Gastrocnemius medialis (tissue), 4 donors: ENCODE results near the gene SETX. TPM values are rescaled to one million over a fixed set of nuclear protein-coding genes. Genes with fewer than 3 reads are reported as not detected.

Source experiments
- ATAC-seq, 2 donors: fragments of 150-250 bp; one replicate each; pipeline ENCODE4 v1.9.1; 2016
- DNase-seq, 2 donors: peaks; one replicate each; pipeline ENCODE4 v3.0.0-alpha.2; 2019
- H3K27ac ChIP-seq, 4 donors: fragments of 200-600 bp; sonication (generic); 1 replicate in 1 of 4; 2 replicates in 3 of 4; pipeline ENCODE4 v1.5.1; 2016 to 2018; ENCODE audit warnings: mild to moderate bottlenecking in 2 of 4, moderate library complexity in 1 of 4
- H3K27me3 ChIP-seq, 3 donors: fragments of 200-600 bp; sonication (generic) in 2 of 3; 1 replicate in 1 of 3; 2 replicates in 2 of 3; pipeline versions ENCODE4 v1.5.1 to v1.6.0; 2016 to 2019; ENCODE audit warnings: mild to moderate bottlenecking in 1 of 3, moderate library complexity in 1 of 3
- H3K36me3 ChIP-seq, 2 donors: fragments of 200-600 bp; sonication (generic) in 1 of 2; one replicate each; pipeline ENCODE4 v1.5.1; 2017 to 2018
- H3K4me1 ChIP-seq, 2 donors: fragments of 200-600 bp; sonication (generic) in 1 of 2; one replicate each; pipeline ENCODE4 v1.5.1; 2016 to 2017; ENCODE audit warnings: mild to moderate bottlenecking in 2 of 2
- H3K4me3 ChIP-seq, 4 donors: fragments of 200-600 bp; sonication (generic) in 3 of 4; 1 replicate in 1 of 4; 2 replicates in 3 of 4; pipeline ENCODE4 v1.5.1; 2016 to 2019; ENCODE audit warnings: mild to moderate bottlenecking in 2 of 4
- H3K9me3 ChIP-seq, 3 donors: fragments of 200-600 bp; sonication (generic) in 2 of 3; 1 replicate in 1 of 3; 2 replicates in 2 of 3; pipeline ENCODE4 v1.5.1; 2016 to 2019
- POLR2A ChIP-seq, 2 donors: fragments of 450-650 bp; IDR thresholded peaks; one replicate each; pipeline ENCODE4 v1.6.1; 2017; ENCODE audit warnings: antibody characterized with exemption in 2 of 2, mild to moderate bottlenecking in 2 of 2, moderate library complexity in 2 of 2
- in situ Hi-C, 4 donors: fragments of 200-750 bp; cut with MboI; loops; one replicate each; pipeline versions ENCODE4 v1.15.0 to v1.8.0; 2017; ENCODE audit warnings: low sequenced_read_pairs in 4 of 4
- intact Hi-C: fragments of 100-400 bp; cut with DNase I; formaldehyde crosslinking; loops from one replicate; pipeline ENCODE4 v1.15.1; 2023; ENCODE audit warnings: low total_unique reads
- total RNA-seq, 4 donors: library from RNA; depleted of rRNA; stranded (reverse); fragments of >200 nt; gene quantifications; one replicate each; pipeline versions ENCODE4 v1.1.0 to v1.2.3, GENCODE V29; 2016
- TF ChIP-seq, protein P1 (sequence below), 5 experiments: fragments of 450-650 bp in 3 of 5; fragments of 200-600 bp in 2 of 5; sonication (generic) in 2 of 5; IDR thresholded peaks in 4 of 5; conservative IDR thresholded peaks in 1 of 5; 1 replicate in 4 of 5; 2 replicates in 1 of 5; pipeline ENCODE4 v1.5.1; 2016 to 2019; ENCODE audit warnings: antibody characterized with exemption in 5 of 5, mild to moderate bottlenecking in 3 of 5, moderate library complexity in 3 of 5

Gene SETX
- total RNA-seq, 4 donors from 2014 or later = 22.3 to 39.3 (median 24.8) TPM

DNA sequence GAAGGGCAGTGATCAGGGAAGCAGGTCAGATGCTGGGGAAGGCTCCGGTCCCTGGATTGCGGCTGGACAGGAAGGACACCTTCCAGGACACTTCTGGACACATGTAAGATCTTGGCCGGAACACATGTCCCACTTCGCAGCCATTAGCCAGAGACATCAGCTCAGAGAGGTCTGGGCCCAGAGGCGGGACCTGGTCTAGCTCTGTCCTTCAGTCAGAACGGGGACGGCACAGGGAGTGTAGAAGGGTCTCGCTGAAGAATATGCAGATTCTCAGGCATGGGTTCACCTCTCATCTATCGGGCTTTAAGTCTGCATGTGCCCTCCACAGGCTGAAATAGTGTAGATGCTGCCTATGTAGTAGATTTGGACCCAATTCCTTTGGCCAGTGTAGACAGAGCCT, 119.7 kb downstream of the SETX start:
- TF ChIP-seq, protein P1, sequence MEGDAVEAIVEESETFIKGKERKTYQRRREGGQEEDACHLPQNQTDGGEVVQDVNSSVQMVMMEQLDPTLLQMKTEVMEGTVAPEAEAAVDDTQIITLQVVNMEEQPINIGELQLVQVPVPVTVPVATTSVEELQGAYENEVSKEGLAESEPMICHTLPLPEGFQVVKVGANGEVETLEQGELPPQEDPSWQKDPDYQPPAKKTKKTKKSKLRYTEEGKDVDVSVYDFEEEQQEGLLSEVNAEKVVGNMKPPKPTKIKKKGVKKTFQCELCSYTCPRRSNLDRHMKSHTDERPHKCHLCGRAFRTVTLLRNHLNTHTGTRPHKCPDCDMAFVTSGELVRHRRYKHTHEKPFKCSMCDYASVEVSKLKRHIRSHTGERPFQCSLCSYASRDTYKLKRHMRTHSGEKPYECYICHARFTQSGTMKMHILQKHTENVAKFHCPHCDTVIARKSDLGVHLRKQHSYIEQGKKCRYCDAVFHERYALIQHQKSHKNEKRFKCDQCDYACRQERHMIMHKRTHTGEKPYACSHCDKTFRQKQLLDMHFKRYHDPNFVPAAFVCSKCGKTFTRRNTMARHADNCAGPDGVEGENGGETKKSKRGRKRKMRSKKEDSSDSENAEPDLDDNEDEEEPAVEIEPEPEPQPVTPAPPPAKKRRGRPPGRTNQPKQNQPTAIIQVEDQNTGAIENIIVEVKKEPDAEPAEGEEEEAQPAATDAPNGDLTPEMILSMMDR (IDR thresholded peaks at IDR 0.05 in 4 of 5, conservative IDR thresholded peaks at IDR 0.05 in 1 of 5) = no peak
- no peak for TF ChIP-seq POLR2A (IDR thresholded peaks at IDR 0.05)
- DNase-seq (no peak), ATAC-seq (no peak)
- intact Hi-C loops (loop anchor here (10.0 kb wide), 1 partner anchor 330 kb away; no protein-coding TSS in a partner anchor), in situ Hi-C loops (loop anchor here in 1 of 4 donors (10.0 kb wide), 1 partner anchor 60 kb away; no protein-coding TSS in a partner anchor)
- H3K4me1 ChIP-seq = peaks cover 0 to 4% of the 10 kb centered on the region in 2 donors
- no peaks in the 10 kb centered on the region for H3K9me3 ChIP-seq
- no peak overlapping the region for H3K27ac ChIP-seq
- no peak overlapping the region for H3K4me3 ChIP-seq
- peaks cover 0 to 15% (median 9%) of the 10 kb centered on the region in 3 donors for H3K27me3 ChIP-seq
- H3K36me3 ChIP-seq = no peaks in the 10 kb centered on the region

DNA sequence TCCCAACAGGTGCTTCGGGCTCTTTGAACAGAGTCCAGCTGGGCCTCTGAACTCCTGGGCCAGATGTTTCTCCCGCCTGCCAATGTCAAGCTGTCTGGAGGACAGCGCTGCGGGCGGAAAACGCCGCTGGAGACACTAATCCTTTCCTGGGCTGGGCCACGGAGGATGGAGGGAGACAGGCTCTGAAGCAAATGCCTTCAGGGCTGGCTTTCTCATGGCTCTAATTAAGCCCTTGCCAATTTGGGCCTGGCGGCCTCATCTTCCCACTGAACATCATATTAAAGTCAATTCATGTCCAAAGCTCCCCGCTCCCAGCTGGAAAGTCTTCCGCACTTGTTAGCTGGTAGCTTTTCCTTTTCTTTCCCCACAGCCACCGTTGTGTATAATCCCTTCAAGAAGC, 120.3 kb downstream of the SETX start:
- TF ChIP-seq POLR2A (IDR thresholded peaks at IDR 0.05) = no peak
- TF ChIP-seq, protein P1 (IDR thresholded peaks at IDR 0.05 in 4 of 5, conservative IDR thresholded peaks at IDR 0.05 in 1 of 5) = no peak
- no peak overlapping the region for H3K27ac ChIP-seq
- no peak for ATAC-seq
- peaks cover 0 to 4% of the 10 kb centered on the region in 2 donors for H3K4me1 ChIP-seq
- no peaks in the 10 kb centered on the region for H3K9me3 ChIP-seq
- DNase-seq = no peak
- in situ Hi-C loops = loop anchor here in 1 of 4 donors (10.0 kb wide), 1 partner anchor 60 kb away; no protein-coding TSS in a partner anchor
- no peak overlapping the region for H3K4me3 ChIP-seq
- H3K36me3 ChIP-seq = no peaks in the 10 kb centered on the region
- intact Hi-C loops = loop anchor here (10.0 kb wide), 1 partner anchor 330 kb away; no protein-coding TSS in a partner anchor
- H3K27me3 ChIP-seq = peaks cover 0 to 15% (median 9%) of the 10 kb centered on the region in 3 donors

DNA sequence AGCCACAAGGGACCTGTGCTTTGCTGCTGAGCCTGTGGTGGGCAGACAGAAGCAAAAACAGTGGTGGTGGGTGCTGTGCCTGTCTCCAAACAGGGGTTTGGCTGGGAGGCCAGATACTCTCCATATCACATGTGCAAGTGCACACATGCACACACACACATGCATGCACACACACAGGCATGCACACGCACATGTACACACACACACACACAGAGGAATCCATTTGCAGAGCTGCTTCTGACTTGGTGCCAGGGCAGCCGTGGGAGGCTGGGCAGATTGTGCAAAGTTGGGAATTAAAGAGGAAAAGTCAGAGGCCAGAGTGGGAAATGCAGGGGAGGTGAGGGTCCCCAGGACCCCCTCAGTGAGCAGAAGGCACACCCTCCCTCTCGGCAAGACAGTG, 121.6 kb downstream of the SETX start:
- Histone ChIP-seq H3K27ac (no peak overlapping the region), H3K4me1 (peaks cover 0 to 4% of the 10 kb centered on the region in 2 donors), H3K36me3 (no peaks in the 10 kb centered on the region), H3K9me3 (no peaks in the 10 kb centered on the region), H3K27me3 (peaks cover 0 to 15% (median 9%) of the 10 kb centered on the region in 3 donors), H3K4me3 (no peak overlapping the region)
- DNase-seq (no peak), ATAC-seq (no peak)
- intact Hi-C loops = loop anchor here (10.0 kb wide), 1 partner anchor 332 kb away; no protein-coding TSS in a partner anchor
- in situ Hi-C loops = loop anchor here in 1 of 4 donors (10.0 kb wide), 1 partner anchor 58 kb away; no protein-coding TSS in a partner anchor
- no peak for TF ChIP-seq POLR2A (IDR thresholded peaks at IDR 0.05)
- TF ChIP-seq, protein P1 (IDR thresholded peaks at IDR 0.05 in 4 of 5, conservative IDR thresholded peaks at IDR 0.05 in 1 of 5) = no peak

DNA sequence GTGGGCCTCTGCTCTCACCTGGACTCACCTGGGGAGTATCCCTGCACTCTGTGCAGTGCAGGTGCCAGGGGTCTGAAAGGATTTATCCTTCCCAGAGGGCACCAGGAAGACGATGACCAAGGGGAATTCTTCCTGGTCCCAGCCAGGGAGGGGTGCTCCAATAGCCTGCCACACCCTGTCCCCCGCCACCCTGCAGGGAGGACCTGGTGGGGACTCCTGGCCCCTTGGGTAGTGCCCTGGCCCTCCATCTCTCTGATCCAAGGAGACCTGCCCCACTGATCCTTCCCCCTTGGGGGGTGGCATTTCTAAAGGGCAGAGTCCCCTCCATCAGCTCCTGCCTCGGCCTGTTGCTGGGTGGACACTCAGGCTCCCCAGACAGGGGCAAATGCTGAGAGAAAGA, 122.3 kb downstream of the SETX start:
- no peak overlapping the region for H3K4me3 ChIP-seq
- H3K36me3 ChIP-seq = no peaks in the 10 kb centered on the region
- H3K4me1 ChIP-seq = peaks cover 0 to 4% of the 10 kb centered on the region in 2 donors
- in situ Hi-C loops = loop anchor here in 1 of 4 donors (10.0 kb wide), 1 partner anchor 58 kb away; no protein-coding TSS in a partner anchor
- peaks cover 0 to 15% (median 9%) of the 10 kb centered on the region in 3 donors for H3K27me3 ChIP-seq
- H3K9me3 ChIP-seq = no peaks in the 10 kb centered on the region
- no peak for ATAC-seq
- H3K27ac ChIP-seq = no peak overlapping the region
- DNase-seq = no peak
- TF ChIP-seq, protein P1 (IDR thresholded peaks at IDR 0.05 in 4 of 5, conservative IDR thresholded peaks at IDR 0.05 in 1 of 5) = no peak
- no peak for TF ChIP-seq POLR2A (IDR thresholded peaks at IDR 0.05)
- intact Hi-C loops = loop anchor here (10.0 kb wide), 1 partner anchor 332 kb away; no protein-coding TSS in a partner anchor
